ENCODE measurements around the gene RGS7.
"Not testable (repeated sequence)": the region's sequence is repeated elsewhere in the genome, so short reads cannot be mapped to it uniquely, and the experiment has no call there.

The RGS7 gene

GRCh38 chr1:241237873-241238272 lies 119.1 kb downstream of the RGS7 start:
- no peak overlapping the region for H3K4me3 ChIP-seq (ENCODE audit: control insufficient read depth, low read depth, low read length)
- DNase-seq (ENCODE audit: low read depth), result no peak
- no peak for TF ChIP-seq CTCF (IDR thresholded peaks at IDR 0.05; ENCODE audit: control insufficient read depth, insufficient read depth, low read depth, low read length, missing control alignments)

GRCh38 chr1:241235256-241235897 lies 121.6 kb downstream of the RGS7 start:
- no peak overlapping the region for H3K4me3 ChIP-seq (ENCODE audit: control insufficient read depth, low read depth, low read length)
- no peak for DNase-seq (ENCODE audit: low read depth)
- no peak for TF ChIP-seq CTCF (IDR thresholded peaks at IDR 0.05; ENCODE audit: control insufficient read depth, insufficient read depth, low read depth, low read length, missing control alignments)

- no peak for DNase-seq (ENCODE audit: low read depth)
- no peak for TF ChIP-seq CTCF (IDR thresholded peaks at IDR 0.05; ENCODE audit: control insufficient read depth, insufficient read depth, low read depth, low read length, missing control alignments)
These were observed 127.3 kb downstream of the RGS7 start for GRCh38 chr1:241229711-241230110.

GRCh38 chr1:241229216-241229615 lies 127.8 kb downstream of the RGS7 start:
- H3K4me3 ChIP-seq (ENCODE audit: control insufficient read depth, low read depth, low read length), result no peak overlapping the region
- TF ChIP-seq CTCF (IDR thresholded peaks at IDR 0.05; ENCODE audit: control insufficient read depth, insufficient read depth, low read depth, low read length, missing control alignments), result no peak
- no peak for DNase-seq (ENCODE audit: low read depth)

More at GRCh38 chr1:241229711-241230110, 127.3 kb downstream of the RGS7 start:
- H3K4me3 ChIP-seq (ENCODE audit: control insufficient read depth, low read depth, low read length), result no peak overlapping the region

GRCh38 chr1:241228339-241228738 lies 128.7 kb downstream of the RGS7 start:
- no peak overlapping the region for H3K4me3 ChIP-seq (ENCODE audit: control insufficient read depth, low read depth, low read length)
- TF ChIP-seq CTCF (IDR thresholded peaks at IDR 0.05; ENCODE audit: control insufficient read depth, insufficient read depth, low read depth, low read length, missing control alignments), result no peak

GRCh38 chr1:241225741-241226140 lies 131.3 kb downstream of the RGS7 start:
- H3K4me3 ChIP-seq (ENCODE audit: control insufficient read depth, low read depth, low read length), result no peak overlapping the region
- TF ChIP-seq CTCF (IDR thresholded peaks at IDR 0.05; ENCODE audit: control insufficient read depth, insufficient read depth, low read depth, low read length, missing control alignments), result no peak
- DNase-seq (ENCODE audit: low read depth), result no peak

More at GRCh38 chr1:241228339-241228738, 128.7 kb downstream of the RGS7 start:
- DNase-seq (ENCODE audit: low read depth), result no peak

- not testable (repeated sequence) for H3K4me3 ChIP-seq (ENCODE audit: control insufficient read depth, low read depth, low read length); DNase-seq (ENCODE audit: low read depth)
These were observed 132.8 kb downstream of the RGS7 start for GRCh38 chr1:241224189-241224588.

GRCh38 chr1:241222813-241223212 lies 134.2 kb downstream of the RGS7 start:
- H3K4me3 ChIP-seq (ENCODE audit: control insufficient read depth, low read depth, low read length); DNase-seq (ENCODE audit: low read depth): not testable (repeated sequence)

Measured in AG09309 (cell line).